Measurements from ENCODE around the gene DUSP1. TPM values are rescaled to one million over a fixed set of nuclear protein-coding genes. Genes with fewer than 3 reads are reported as not detected.

Gene DUSP1
- total RNA-seq, 4 donors from 2014 or later = 469 to 701 (median 567) TPM

GRCh38 chr5:172730981-172731679 is 39.9 kb downstream of the DUSP1 start:
- TF ChIP-seq POLR2A (IDR thresholded peaks at IDR 0.05) = no peak
- no peaks in the 10 kb centered on the region for H3K9me3 ChIP-seq
- 80 to 86% methylated on average over 2 to 16 of the region's 16 CpGs for WGBS, 2 donors (ENCODE audit: low coverage in 1 of 2)
- no peaks in the 10 kb centered on the region for H3K36me3 ChIP-seq
- H3K27me3 ChIP-seq = no peaks in the 10 kb centered on the region
- in situ Hi-C loops (cut with MboI; ENCODE audit: low pct_ligation_motif_present in 1 of 4, low pct_unique_long_range_greater_than_20kb in 1 of 4, low sequenced_read_pairs in 3 of 4) = no loop called here
- no peak for DNase-seq
- intact Hi-C loops (cut with DNase I; ENCODE audit: low total_unique reads) = no loop called here
- H3K27ac ChIP-seq = no peak overlapping the region
- H3K4me3 ChIP-seq = no peak overlapping the region
- H3K4me1 ChIP-seq = peaks cover 15 to 41% (median 20%) of the 10 kb centered on the region in 4 donors

- Histone ChIP-seq H3K27ac (no peak overlapping the region), H3K27me3 (no peaks in the 10 kb centered on the region), H3K36me3 (no peaks in the 10 kb centered on the region), H3K4me1 (peaks cover 15 to 34% (median 19%) of the 10 kb centered on the region in 4 donors), H3K9me3 (no peaks in the 10 kb centered on the region), H3K4me3 (no peak overlapping the region)
- in situ Hi-C loops (cut with MboI; ENCODE audit: low pct_ligation_motif_present in 1 of 4, low pct_unique_long_range_greater_than_20kb in 1 of 4, low sequenced_read_pairs in 3 of 4) = no loop called here
- intact Hi-C loops (cut with DNase I; ENCODE audit: low total_unique reads) = no loop called here
- TF ChIP-seq POLR2A (IDR thresholded peaks at IDR 0.05) (no peak), EP300 (IDR thresholded peaks at IDR 0.05; ENCODE audit: low read depth) (no peak), POLR2AphosphoS5 (IDR thresholded peaks at IDR 0.05) (no peak)
- TF ChIP-seq, protein P1, sequence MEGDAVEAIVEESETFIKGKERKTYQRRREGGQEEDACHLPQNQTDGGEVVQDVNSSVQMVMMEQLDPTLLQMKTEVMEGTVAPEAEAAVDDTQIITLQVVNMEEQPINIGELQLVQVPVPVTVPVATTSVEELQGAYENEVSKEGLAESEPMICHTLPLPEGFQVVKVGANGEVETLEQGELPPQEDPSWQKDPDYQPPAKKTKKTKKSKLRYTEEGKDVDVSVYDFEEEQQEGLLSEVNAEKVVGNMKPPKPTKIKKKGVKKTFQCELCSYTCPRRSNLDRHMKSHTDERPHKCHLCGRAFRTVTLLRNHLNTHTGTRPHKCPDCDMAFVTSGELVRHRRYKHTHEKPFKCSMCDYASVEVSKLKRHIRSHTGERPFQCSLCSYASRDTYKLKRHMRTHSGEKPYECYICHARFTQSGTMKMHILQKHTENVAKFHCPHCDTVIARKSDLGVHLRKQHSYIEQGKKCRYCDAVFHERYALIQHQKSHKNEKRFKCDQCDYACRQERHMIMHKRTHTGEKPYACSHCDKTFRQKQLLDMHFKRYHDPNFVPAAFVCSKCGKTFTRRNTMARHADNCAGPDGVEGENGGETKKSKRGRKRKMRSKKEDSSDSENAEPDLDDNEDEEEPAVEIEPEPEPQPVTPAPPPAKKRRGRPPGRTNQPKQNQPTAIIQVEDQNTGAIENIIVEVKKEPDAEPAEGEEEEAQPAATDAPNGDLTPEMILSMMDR (IDR thresholded peaks at IDR 0.05) = no peak
- 60 to 95% methylated on average over 1 to 6 of the region's 6 CpGs for WGBS, 2 donors (ENCODE audit: low coverage in 1 of 2)
- no peak for DNase-seq
Measured at GRCh38 chr5:172730222-172730621, 40.8 kb downstream of the DUSP1 start.

- Histone ChIP-seq H3K4me1 (peaks cover 15 to 28% (median 18%) of the 10 kb centered on the region in 4 donors), H3K9me3 (no peaks in the 10 kb centered on the region), H3K27ac (no peak overlapping the region), H3K36me3 (no peaks in the 10 kb centered on the region), H3K27me3 (no peaks in the 10 kb centered on the region), H3K4me3 (no peak overlapping the region)
- intact Hi-C loops (cut with DNase I; ENCODE audit: low total_unique reads) = no loop called here
- TF ChIP-seq POLR2A (IDR thresholded peaks at IDR 0.05) (no peak), POLR2AphosphoS5 (IDR thresholded peaks at IDR 0.05) (no peak), EP300 (IDR thresholded peaks at IDR 0.05; ENCODE audit: low read depth) (no peak)
- TF ChIP-seq, protein P1 (IDR thresholded peaks at IDR 0.05) = no peak
- in situ Hi-C loops (cut with MboI; ENCODE audit: low pct_ligation_motif_present in 1 of 4, low pct_unique_long_range_greater_than_20kb in 1 of 4, low sequenced_read_pairs in 3 of 4) = no loop called here
- no peak for DNase-seq
- 96% methylated on average over 13 of the region's 13 CpGs; no CpG with 5 or more reads in 1 of the 2 donors for WGBS, 2 donors (ENCODE audit: low coverage in 1 of 2)
Measured at GRCh38 chr5:172729588-172729987, 41.4 kb downstream of the DUSP1 start.

DNA sequence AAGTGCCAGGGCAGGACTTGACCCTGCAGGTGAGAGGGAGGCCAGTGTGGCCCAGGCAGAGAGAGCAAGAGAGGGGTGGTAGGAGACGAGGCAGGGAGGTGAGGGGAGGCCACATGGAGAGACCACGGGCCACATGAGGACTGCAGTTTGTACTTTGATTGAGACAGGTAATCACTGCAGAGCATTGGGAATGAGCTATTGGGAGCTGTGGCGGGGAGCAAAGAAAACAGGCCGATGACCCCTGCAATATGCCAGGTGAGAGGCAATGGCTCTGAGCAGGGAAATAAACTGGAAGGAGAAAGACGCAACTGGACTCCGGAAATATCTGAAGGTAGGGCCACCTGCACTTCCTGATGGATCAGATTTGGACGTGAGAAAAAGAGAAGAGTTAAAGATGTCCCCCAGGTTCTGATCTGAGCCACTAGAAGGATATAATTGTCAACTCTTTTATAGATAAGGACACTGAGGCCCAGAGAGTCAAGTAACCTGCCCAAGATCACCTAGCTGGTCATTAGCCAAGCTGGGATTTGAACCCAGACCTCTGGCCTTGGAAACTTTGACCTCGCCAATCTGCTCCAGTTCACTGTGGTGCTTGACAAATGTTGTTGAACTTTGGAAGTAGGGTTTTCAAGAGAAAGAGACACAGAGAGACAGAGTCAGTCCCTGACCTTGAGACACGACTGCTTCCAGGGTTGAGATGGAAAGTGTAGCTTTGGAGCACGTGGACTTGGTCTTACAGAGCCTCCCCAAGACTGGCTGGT is 42.3 kb downstream of the DUSP1 start:
- TF ChIP-seq EP300 (IDR thresholded peaks at IDR 0.05; ENCODE audit: low read depth) (no peak), POLR2A (IDR thresholded peaks at IDR 0.05) (no peak), POLR2AphosphoS5 (IDR thresholded peaks at IDR 0.05) (no peak)
- TF ChIP-seq, protein P1 (IDR thresholded peaks at IDR 0.05) = no peak
- Histone ChIP-seq H3K36me3 (no peaks in the 10 kb centered on the region), H3K4me1 (peaks cover 7 to 20% (median 9%) of the 10 kb centered on the region in 4 donors), H3K4me3 (no peak overlapping the region), H3K27ac (no peak overlapping the region), H3K9me3 (no peaks in the 10 kb centered on the region), H3K27me3 (no peaks in the 10 kb centered on the region)
- no peak for DNase-seq
- intact Hi-C loops (cut with DNase I; ENCODE audit: low total_unique reads) = no loop called here
- in situ Hi-C loops (cut with MboI; ENCODE audit: low pct_ligation_motif_present in 1 of 4, low pct_unique_long_range_greater_than_20kb in 1 of 4, low sequenced_read_pairs in 3 of 4) = no loop called here
- 89 to 90% methylated on average over 9 to 10 of the region's 10 CpGs for WGBS, 2 donors (ENCODE audit: low coverage in 1 of 2)

Measured in transverse colon (tissue), 4 donors.